HG03280 (cell line): ENCODE measurements around the gene ACSM2B.
"Not testable (repeated sequence)": the region's sequence is repeated elsewhere in the genome, so short reads cannot be mapped to it uniquely, and the experiment has no call there.

Experiments
- ATAC-seq: cut with Tn5 transposase; IDR thresholded peaks from one replicate; pipeline ENCODE4 v1.9.1; 2021; ENCODE audit warnings: mild to moderate bottlenecking, moderate library complexity; ENCODE audit not compliant: unreplicated experiment

Gene ACSM2B

DNA sequence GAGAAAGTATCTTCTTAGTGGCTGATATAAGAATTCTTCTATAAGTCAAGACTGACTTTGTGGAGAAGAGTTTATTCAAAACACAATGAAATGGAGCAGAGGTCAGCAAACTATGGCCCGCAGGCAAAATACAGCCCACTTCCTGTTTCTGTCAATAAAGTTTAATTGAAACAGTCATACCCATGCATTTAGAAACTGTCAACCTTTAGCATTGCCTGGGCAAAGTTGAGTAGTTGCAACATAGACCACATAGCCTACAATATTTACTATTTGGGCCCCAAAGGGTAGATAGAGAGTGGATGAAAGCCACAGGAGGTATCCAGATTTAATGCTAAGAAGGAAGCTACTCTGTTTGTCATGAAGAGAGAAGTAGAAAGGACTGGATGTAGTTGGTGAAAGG is 38.0 kb downstream of the ACSM2B start:
- no peak for ATAC-seq

- ATAC-seq, result not testable (repeated sequence)
These were observed 39.5 kb downstream of the ACSM2B start for GRCh38 chr16:20536669-20537068.

- ATAC-seq, result not testable (repeated sequence)
These were observed 43.8 kb downstream of the ACSM2B start for GRCh38 chr16:20532284-20532792.

- ATAC-seq, result not testable (repeated sequence)
These were observed 44.4 kb downstream of the ACSM2B start for GRCh38 chr16:20531795-20532194.

GRCh38 chr16:20520103-20520502 is 56.1 kb downstream of the ACSM2B start:
- ATAC-seq, result no peak

- no peak for ATAC-seq
These were observed 56.9 kb downstream of the ACSM2B start for GRCh38 chr16:20519231-20519630.

DNA sequence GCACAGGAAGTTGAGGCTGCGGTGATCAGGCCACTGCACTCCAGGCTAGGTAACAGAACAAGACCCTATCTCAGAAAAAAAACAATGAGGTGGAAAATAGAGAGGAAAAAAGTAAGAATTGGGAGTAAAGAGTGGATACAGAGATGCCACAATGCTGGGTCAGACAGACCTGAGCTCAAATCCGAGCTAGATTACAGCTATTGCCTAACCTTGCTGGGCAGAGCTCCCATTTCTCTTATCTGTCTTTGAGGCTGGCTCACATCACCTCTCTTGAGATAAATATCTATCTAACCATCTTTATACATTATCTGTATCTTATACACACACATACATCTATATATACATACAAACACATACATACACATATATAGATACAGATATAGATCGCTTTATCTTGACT is 59.0 kb downstream of the ACSM2B start:
- ATAC-seq, result no peak

- no peak for ATAC-seq
These were observed 60.5 kb downstream of the ACSM2B start for GRCh38 chr16:20515688-20516090.

DNA sequence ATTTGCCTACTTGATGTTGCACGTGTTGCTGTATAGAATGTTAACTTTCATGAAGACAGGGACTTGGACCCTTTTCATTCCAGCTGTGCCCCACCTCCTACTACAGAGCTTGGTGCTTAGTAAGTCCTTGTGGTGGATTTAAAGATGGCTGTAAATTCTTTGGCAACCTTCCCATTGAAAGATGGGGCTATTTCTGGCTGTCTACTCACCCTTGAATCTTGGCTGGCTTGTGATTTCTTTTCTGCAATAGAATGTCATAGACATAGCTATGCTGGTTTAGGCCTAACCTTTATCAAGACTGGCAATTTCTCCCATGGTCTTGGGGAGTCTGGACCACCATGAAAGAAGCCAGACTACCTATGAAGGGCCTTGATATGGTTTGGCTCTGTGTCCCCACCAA is 65.8 kb downstream of the ACSM2B start:
- ATAC-seq, result no peak

GRCh38 chr16:20507280-20507679 is 68.9 kb downstream of the ACSM2B start:
- ATAC-seq, result no peak

- ATAC-seq, result no peak
These were observed 71.7 kb downstream of the ACSM2B start for GRCh38 chr16:20504418-20504817.

- ATAC-seq, result not testable (repeated sequence)
These were observed 84.7 kb downstream of the ACSM2B start for GRCh38 chr16:20491448-20491847.

- ATAC-seq, result not testable (repeated sequence)
These were observed 85.2 kb downstream of the ACSM2B start for GRCh38 chr16:20490994-20491393.
